SK-N-MC (cell line): Measurements from ENCODE around the gene MACROD2.
"Not testable (repeated sequence)": the region's sequence is repeated elsewhere in the genome, so short reads cannot be mapped to it uniquely, and the experiment has no call there.

Source experiments
- DNase-seq: peaks from one replicate; pipeline ENCODE4 v3.0.0-alpha.2; 2011; ENCODE audit warnings: low read depth, low spot score
- H3K27ac ChIP-seq: fragments of 200-600 bp; sonication (generic); 2 replicates; pipeline ENCODE4 v1.5.1; 2016; ENCODE audit warnings: mixed run types
- H3K36me3 ChIP-seq: fragments of 200-600 bp; sonication (generic); 2 replicates; pipeline ENCODE4 v1.6.1; 2017; ENCODE audit warnings: antibody characterized with exemption, low read length, mixed read lengths; ENCODE audit not compliant: insufficient read depth
- H3K4me3 ChIP-seq: fragments of 200-600 bp; sonication (generic); 2 replicates; pipeline ENCODE4 v1.5.1; 2016
- H3K9ac ChIP-seq: fragments of 200-600 bp; sonication (generic); 2 replicates; pipeline ENCODE4 v1.8.0; 2017; ENCODE audit warnings: mixed run types, mixed read lengths; ENCODE audit not compliant: insufficient read length
- H3K9me3 ChIP-seq: fragments of 200-600 bp; sonication (generic); 2 replicates; pipeline ENCODE4 v1.6.1; 2017; ENCODE audit warnings: low read depth, mild to moderate bottlenecking, antibody characterized with exemption, low read length, moderate library complexity, mixed read lengths
- EZH2 ChIP-seq: fragments of 200-600 bp; sonication (generic); IDR thresholded peaks from one replicate; pipeline ENCODE4 v1.6.1; 2017; ENCODE audit warnings: antibody characterized with exemption
- FOXP2 ChIP-seq: optimal IDR thresholded peaks from 2 replicates; pipeline ENCODE3; 2011; ENCODE audit warnings: mild to moderate bottlenecking, moderate library complexity; ENCODE audit not compliant: insufficient read depth; ENCODE audit errors: extremely low read length, control extremely low read depth
- POLR2AphosphoS5 ChIP-seq: IDR thresholded peaks from 2 replicates; pipeline ENCODE4 v1.6.1; 2012; ENCODE audit warnings: mild to moderate bottlenecking, low read depth, low read length, borderline replicate concordance

The MACROD2 gene

DNA sequence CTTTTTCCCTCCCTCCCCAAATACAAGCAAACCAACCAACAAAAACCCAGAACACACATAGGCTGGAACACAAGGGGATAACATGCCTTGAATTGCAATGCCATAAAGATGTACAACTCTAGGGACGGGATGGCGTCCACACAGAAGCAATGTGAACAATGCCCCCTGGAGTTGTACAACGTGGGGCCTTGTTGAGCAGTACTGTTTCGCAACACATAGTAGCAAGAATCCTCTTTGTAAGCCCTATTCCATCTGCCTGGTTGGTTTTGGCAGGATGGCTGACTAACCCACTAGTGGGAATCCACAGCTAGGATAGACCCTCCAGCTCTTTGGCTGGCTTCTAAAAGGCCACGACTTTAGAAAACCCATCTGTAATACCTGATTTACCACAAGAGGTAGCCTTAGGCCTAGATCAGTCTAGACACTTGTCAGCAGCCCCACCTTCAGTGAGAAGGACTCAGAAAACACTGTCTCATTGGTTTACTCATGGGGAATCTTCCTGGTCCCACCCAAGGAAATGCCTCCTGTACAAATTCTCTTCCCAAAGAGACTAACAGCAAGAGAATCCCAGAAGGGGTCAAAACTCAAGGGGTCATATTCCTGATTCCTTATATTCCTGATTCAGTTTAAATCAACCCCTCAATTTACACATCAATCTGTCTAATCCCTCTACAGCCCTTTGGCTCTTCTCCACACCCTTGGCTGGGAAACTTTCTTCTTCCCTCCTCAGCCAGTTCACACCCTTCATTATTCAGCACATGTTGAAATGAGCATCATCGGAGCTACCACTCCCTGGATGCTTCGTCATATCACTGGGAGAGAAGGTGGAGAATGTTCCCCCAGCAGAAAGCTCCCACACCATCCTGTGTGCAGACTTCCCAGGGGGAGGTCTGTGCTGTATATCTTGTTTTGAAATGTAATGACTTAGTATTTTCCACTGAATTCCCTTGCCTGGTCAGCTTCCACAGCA, 964.5 kb downstream of the MACROD2 start:
- Histone ChIP-seq H3K9me3 (no peaks in the 10 kb centered on the region), H3K9ac (no peak overlapping the region), H3K4me3 (no peak overlapping the region), H3K36me3 (no peaks in the 10 kb centered on the region), H3K27ac (no peak overlapping the region)
- TF ChIP-seq POLR2AphosphoS5 (no peak), FOXP2 (no peak), EZH2 (no peak)
- no peak for DNase-seq

DNA sequence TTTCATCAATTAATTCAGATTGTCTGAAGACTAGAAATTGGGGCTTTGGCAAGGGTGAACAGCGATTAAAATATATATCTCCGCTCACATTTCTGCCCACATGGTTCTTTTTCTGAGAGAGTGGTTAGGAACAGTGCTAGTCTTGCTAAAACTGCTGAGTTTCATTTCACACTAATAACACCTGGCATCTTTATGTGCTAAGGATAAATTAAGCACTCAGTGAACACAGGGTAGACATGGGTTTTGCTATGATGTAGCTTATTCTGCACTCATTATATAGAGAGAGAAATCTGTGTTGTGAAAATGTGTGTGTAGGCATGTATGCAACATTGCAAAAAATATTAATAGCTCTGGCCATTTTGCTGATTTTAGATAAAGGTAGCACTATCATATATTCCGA, 965.5 kb downstream of the MACROD2 start:
- DNase-seq, result no peak
- no peak overlapping the region for H3K4me3 ChIP-seq
- no peak overlapping the region for H3K27ac ChIP-seq
- TF ChIP-seq FOXP2, result no peak
- TF ChIP-seq EZH2, result no peak
- TF ChIP-seq POLR2AphosphoS5, result no peak
- no peak overlapping the region for H3K9ac ChIP-seq
- H3K36me3 ChIP-seq, result no peaks in the 10 kb centered on the region
- no peaks in the 10 kb centered on the region for H3K9me3 ChIP-seq

DNA sequence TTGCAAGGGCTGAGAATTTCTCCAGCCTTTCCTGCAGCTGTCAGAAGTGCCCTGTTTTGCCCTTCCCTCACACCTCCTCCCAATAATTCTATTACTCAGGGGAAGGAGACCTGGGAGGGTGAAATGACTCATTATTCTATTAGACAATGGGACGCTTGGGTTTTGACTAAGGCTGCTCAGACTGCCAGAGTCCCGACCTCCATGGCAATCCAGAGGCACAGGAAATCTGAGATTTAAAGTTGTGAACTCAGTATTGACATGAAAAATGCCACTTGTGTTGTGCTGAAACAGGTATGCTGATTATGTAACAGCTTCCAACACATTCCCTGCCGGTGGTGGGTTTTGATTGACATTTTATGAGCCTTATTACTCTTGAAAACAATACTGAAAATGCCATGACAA, 967.9 kb downstream of the MACROD2 start:
- H3K9ac ChIP-seq, result no peak overlapping the region
- no peak overlapping the region for H3K4me3 ChIP-seq
- no peaks in the 10 kb centered on the region for H3K36me3 ChIP-seq
- DNase-seq, result no peak
- no peaks in the 10 kb centered on the region for H3K9me3 ChIP-seq
- TF ChIP-seq EZH2 (no peak), FOXP2 (no peak), POLR2AphosphoS5 (no peak)
- H3K27ac ChIP-seq, result no peak overlapping the region

DNA sequence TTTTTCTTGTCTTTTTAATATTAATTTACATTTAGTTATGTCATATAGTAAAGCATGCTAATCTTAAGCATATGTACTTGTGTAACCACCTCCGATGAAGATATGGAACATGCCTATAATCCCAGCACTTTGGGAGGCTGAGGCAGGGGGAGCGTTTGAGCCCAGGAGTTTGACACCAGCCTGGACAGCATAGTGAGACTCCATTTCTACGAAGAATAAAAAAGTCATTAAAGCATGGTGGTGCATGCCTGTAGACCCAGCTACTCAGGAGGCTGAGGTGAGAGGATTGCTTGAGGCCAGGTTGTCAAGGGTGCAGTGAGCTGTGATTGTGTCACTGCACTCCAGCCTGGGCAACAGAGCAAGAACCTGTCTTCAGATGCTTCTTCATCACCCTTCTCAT, 970.9 kb downstream of the MACROD2 start:
- no peaks in the 10 kb centered on the region for H3K9me3 ChIP-seq
- no peak overlapping the region for H3K9ac ChIP-seq
- H3K4me3 ChIP-seq, result no peak overlapping the region
- no peak overlapping the region for H3K27ac ChIP-seq
- TF ChIP-seq POLR2AphosphoS5, result no peak
- TF ChIP-seq FOXP2, result no peak
- no peak for TF ChIP-seq EZH2
- H3K36me3 ChIP-seq, result no peaks in the 10 kb centered on the region
- no peak for DNase-seq

DNA sequence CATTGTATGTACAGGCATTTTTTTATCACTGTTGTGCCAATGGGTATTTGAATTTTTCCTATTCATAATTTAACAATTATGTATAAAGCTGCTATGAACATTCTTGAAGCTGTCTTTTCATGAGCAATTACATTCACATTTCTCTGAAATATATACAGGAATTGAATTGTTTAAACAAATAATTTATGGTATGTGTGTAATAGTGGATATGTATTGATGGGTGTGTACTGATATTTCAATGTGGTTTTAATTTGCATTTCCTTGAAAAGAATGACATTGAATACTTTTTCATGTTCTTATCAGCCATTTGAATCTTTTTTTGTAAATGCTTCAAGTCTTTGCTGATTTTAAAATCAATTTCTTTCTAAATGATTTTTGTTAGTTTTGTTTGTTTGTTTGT, 971.5 kb downstream of the MACROD2 start:
- Histone ChIP-seq H3K9me3 (no peaks in the 10 kb centered on the region), H3K36me3 (no peaks in the 10 kb centered on the region), H3K9ac (no peak overlapping the region), H3K4me3 (no peak overlapping the region), H3K27ac (no peak overlapping the region)
- DNase-seq, result no peak
- TF ChIP-seq FOXP2 (no peak), POLR2AphosphoS5 (no peak), EZH2 (no peak)

DNA sequence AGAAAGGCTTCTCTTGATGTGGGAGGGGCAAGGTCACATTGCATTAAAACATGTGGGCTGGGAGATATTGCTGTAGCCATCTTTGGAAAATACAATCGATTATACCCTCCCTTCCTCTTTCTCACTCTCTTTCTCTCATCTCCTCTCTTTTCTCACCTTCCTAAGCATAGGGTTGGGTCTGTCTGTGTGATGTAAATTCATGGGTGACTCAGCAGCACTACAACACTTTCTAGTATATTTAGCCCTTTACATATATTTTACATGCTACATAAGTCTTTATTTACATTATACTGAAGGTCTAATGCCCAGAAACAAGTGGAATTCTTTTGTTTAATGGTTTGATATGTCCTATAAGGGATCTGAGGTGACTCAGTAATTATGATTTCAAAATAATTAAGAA, 976.9 kb downstream of the MACROD2 start:
- Histone ChIP-seq H3K9ac (no peak overlapping the region), H3K4me3 (no peak overlapping the region), H3K9me3 (no peaks in the 10 kb centered on the region), H3K27ac (no peak overlapping the region), H3K36me3 (no peaks in the 10 kb centered on the region)
- DNase-seq, result no peak
- no peak for TF ChIP-seq EZH2
- no peak for TF ChIP-seq POLR2AphosphoS5
- TF ChIP-seq FOXP2, result no peak

DNA sequence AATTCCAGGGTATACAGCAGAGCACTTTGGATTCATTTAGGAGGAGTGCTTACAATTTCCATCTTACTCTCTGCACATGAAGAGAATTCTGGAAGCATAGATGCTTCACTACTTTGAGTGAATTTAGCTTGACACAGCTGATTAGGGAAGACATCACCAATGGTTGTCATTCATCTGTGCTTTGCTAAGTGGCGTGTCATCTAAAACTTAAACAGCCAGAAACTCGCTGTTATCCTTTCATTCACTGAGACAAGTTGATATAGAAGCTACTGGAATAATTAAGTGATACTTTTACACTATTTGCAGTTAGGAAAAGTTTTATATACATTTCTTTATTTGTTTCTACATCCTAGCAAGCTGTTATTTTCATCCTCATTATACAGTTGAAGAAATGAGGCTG, 977.4 kb downstream of the MACROD2 start:
- no peak for TF ChIP-seq FOXP2
- no peak overlapping the region for H3K9ac ChIP-seq

DNA sequence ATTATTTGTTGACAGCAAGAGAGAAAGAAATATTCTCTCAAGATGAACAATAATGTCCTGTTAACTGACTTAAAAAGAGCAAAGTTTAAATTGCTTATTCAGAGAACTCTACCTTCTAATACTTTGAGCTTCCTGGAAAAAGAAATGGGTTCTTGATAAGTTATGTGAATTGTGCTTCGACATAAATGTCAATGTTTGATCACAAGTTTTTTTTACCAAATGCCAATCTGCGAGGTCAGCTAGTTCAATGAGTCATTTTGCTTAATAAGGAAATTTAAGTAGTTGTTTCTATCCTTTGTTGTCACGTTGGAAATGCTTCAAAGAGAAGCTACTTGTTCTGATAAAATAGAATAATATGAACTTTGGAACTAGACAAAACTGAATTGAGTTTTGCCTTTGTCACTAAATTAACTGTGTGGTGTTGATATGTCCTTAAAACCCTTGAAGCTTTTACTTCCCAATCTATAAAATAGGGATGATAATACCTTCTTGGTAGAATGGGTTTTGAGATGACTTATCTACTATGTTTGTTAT, 984.2 kb downstream of the MACROD2 start:
- TF ChIP-seq EZH2, result no peak
- TF ChIP-seq FOXP2, result no peak
- no peak for TF ChIP-seq POLR2AphosphoS5

More for the DNA sequence above, 977.4 kb downstream of the MACROD2 start:
- no peak overlapping the region for H3K4me3 ChIP-seq
- no peak for DNase-seq
- no peaks in the 10 kb centered on the region for H3K9me3 ChIP-seq
- no peaks in the 10 kb centered on the region for H3K36me3 ChIP-seq
- no peak overlapping the region for H3K27ac ChIP-seq

DNA sequence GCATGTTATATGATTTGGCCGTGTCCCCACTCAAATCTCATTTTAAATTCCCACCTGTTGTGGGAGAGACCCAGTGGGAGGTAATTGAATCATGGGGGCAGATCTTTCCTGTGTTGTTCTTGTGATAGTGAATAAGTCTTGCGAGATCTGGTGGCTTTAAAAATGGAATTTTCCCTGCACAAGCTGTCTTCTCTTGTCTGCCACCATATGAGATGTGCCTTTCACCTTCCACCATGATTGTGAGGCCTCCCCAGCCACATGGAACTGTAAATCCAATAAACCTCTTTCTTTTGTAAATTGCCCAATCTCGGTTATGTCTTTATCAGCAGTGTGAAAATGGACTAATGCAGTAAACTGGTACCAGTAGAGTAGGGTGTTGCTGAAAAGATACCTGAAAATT, 986.2 kb downstream of the MACROD2 start:
- not testable (repeated sequence) for H3K36me3 ChIP-seq, H3K9ac ChIP-seq, H3K9me3 ChIP-seq, H3K4me3 ChIP-seq, DNase-seq, H3K27ac ChIP-seq

More for the DNA sequence above, 984.2 kb downstream of the MACROD2 start:
- Histone ChIP-seq H3K9me3 (no peaks in the 10 kb centered on the region), H3K4me3 (no peak overlapping the region), H3K27ac (no peak overlapping the region), H3K36me3 (no peaks in the 10 kb centered on the region), H3K9ac (no peak overlapping the region)
- DNase-seq, result no peak

DNA sequence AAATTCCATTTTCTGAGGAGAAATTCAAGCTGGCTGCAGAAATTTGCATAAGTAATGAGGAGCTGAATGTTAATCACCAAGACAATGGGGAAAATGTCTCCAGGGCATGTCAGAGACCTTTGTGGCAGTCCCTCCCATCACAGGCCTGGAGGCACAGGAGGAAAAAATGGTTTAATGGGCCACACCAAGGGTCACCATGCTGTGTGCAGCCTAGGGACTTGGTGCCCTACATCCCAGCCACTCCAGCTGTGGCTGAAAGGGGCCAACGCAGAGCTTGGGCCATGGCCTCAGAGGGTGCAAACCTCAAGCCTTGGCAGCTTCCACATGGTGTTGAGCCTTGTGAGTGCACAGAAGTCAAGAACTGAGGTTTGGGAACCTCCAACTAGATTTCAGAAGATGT, 987.0 kb downstream of the MACROD2 start:
- not testable (repeated sequence) for DNase-seq, H3K9ac ChIP-seq, H3K4me3 ChIP-seq, H3K9me3 ChIP-seq, H3K27ac ChIP-seq, H3K36me3 ChIP-seq
